ENCODE results near the gene ALOX12B.
"Not testable (repeated sequence)": the region's sequence is repeated elsewhere in the genome, so short reads cannot be mapped to it uniquely, and the experiment has no call there.

ALOX12B gene

DNA sequence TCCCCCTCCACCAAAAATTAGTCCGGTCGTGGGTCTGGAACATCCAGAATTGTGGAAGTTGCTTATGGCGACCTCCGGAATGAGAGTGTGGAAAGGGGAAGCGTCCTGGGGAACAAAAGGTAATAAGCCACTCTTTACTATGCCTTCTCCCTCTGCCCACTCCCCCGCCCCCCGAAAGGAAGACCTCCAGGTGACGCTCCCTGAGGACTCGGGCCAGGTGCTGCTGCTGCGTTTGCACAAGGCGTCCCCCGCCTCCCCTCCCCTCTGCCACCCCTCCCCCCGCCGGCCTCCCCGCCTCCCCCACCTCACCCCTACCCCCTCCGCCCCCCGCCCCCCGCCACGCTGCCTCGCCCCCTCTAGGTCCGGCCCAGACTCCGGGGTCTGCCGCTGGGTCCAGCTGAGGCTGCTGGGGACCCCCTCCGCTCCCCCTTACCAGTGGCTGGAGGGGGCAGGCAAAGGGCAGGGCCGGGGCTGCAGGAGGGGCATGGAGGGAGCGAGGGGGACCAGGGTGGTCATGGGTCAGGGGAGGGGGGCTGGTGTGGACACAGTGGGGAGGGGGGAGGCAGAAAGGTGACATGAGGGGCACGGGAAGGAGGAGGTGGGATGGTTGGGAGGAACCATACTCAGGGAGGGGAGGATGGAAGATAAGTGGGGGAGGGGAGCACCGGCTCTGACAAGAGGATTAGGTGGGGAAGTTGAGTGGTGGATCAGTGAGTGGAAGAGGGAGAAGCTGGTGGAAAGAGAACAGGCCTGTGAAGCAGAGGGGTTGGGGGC lies 23.6 kb downstream of the ALOX12B start:
- no peak for DNase-seq

DNA sequence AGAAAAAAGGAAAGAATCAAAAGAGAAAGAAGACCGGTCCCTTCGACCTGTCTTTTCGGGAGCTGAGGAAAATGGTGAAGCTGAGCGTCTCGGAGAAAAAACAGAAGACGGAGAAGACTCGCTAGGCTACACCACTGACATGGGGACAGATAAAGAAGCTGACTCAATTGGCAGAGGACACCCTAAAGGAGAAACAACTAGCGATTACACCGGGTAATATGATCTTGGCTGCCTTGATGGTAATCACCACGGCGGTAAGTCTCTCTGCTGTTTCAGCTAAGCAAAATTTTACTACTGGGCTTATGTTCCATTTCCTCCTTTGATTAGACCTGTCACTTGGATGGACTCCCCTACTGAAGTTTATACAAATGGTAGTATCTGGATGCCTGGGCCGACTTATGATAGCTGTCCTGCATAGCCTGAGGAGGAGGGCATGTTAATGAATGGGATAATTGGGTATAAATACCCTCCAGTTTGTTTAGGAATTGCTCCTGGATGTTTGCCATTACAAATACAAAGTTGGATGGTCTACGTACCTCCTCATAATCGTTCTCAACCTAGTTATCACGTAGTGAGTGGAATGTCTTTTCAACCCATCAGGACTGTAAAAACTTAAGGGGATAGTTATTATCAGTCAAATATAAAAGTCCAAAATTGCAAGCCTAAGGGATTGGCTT lies 24.6 kb downstream of the ALOX12B start:
- DNase-seq = no peak

DNA sequence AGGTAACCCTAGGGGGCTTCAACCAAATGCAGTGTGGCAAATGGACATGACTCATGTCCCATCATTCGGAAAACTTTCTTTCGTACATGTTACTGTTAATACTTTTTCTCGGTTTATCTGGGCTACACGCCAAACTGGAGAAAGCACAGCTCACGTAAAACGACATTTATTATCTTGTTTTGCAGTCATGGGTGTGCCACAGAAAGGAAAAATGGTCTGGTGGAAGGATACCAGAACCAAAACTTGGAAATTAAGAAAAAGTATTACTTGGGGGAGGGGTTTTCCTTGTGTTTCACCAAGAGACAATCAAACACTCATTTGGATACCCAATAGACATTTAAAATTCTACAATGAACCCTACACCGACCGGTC lies 25.1 kb downstream of the ALOX12B start:
- peak; percentile 18 for DNase-seq

GRCh38 chr17:8061851-8062250 lies 25.7 kb downstream of the ALOX12B start:
- DNase-seq = not testable (repeated sequence)

GRCh38 chr17:8060274-8060673 lies 27.2 kb downstream of the ALOX12B start:
- peak; percentile 74 for DNase-seq

- no peak for DNase-seq
These were observed 28.4 kb downstream of the ALOX12B start for GRCh38 chr17:8059131-8059530.

DNA sequence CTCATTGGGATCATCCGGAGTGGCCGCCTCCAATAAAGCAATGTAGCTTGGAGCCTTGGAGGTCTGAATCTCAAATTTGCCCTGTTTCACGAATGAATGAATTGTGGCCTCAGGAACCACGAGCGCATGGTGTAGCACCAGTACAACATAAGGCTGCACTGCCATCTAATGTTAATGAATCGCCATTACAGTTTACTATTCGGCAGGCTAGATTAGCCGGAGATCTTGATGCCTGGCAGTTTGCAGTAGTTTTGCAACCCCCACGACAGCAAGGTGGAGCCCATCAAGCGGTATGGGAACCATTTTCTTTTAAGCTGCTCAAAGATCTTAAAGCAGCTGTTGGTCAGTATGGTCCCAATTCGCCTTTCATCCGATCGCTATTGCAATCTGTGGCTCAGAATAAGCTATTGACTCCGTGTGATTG lies 29.8 kb downstream of the ALOX12B start:
- peak; percentile 80 for DNase-seq

DNA sequence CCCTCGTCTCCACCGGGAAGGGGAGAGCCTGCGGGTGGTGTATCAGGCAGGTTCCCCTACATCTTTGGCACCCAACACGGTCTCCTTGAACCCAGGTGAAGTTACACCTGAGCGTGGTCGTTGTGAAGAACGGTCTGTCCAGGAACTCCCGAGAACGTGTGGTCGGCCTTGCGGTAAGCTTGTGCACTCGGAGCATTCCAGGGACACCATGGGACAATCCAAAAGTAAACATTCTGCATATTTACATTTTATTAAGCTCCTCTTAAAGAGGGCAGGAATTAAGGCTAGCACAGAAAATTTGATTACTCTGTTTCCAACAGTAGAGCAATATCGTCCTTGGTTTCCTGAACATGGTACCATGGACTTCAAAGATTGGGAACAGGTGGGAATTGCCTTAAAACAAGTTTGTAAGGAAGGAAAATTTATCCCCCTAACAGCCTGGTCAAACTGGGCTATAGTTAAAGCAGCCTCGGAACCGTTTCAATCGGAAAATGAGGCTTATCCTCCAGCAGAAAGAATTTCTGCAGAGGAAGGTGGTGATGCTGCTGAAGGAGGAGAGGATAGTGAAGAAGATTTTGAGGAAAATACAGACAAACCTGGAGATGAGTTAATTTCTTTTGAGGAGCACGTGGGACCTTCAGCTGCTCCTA lies 30.4 kb downstream of the ALOX12B start:
- no peak for DNase-seq

DNA sequence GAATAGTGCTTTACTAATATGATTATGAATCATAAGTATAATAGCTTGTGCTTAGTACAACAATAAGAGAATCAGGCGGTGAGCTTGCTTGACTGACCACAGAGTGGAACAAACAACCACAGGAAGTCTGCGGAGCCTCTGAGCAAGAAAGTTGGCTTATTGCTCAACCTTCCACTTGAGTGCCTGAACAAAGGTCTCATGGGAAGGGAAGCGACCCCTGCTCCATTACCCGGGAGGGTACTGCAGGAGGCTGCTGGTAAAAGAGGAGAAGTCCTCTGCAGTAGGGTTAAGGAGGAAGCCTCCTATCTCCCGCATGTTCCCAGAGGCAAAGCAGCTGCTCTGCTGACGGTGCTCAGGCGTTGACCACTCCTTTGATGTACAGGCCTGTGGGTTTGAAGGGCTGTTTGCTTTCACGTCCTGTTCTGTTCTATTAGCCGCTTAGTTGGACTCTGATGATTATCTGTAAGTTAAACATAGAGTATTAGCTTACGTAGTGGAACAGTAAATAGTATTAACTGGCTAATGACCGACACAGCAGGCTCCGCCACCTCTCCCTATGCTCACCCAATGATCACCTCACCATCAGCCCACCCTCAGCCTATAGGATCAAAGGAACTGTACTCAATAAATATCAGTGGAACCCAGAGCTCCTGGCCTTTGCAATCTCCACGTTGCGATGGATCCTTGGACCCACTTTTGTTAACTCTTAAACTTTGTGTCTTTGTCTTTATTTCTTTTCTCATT lies 31.1 kb downstream of the ALOX12B start:
- DNase-seq = peak; percentile 54

DNA sequence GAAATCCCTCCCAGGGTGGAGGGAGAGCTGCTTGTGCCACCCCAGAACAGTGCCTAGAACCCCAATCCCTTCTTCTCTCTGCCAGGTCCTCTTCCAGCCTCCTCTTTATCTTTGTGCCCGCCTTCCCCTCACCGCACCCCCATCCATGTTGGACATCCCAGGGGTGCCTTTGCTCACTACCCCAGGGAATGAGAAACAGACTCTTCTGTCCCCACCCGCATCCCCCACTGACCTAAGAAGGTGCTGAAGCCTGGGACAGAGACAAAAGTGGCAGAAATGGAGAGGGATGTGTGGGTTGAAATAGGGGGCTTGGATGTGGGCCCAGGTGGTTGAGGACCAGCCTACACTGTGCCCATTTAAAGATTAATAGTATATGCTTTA lies 31.7 kb downstream of the ALOX12B start:
- DNase-seq = no peak

GRCh38 chr17:8053600-8053999 lies 33.9 kb downstream of the ALOX12B start:
- DNase-seq = no peak

DNA sequence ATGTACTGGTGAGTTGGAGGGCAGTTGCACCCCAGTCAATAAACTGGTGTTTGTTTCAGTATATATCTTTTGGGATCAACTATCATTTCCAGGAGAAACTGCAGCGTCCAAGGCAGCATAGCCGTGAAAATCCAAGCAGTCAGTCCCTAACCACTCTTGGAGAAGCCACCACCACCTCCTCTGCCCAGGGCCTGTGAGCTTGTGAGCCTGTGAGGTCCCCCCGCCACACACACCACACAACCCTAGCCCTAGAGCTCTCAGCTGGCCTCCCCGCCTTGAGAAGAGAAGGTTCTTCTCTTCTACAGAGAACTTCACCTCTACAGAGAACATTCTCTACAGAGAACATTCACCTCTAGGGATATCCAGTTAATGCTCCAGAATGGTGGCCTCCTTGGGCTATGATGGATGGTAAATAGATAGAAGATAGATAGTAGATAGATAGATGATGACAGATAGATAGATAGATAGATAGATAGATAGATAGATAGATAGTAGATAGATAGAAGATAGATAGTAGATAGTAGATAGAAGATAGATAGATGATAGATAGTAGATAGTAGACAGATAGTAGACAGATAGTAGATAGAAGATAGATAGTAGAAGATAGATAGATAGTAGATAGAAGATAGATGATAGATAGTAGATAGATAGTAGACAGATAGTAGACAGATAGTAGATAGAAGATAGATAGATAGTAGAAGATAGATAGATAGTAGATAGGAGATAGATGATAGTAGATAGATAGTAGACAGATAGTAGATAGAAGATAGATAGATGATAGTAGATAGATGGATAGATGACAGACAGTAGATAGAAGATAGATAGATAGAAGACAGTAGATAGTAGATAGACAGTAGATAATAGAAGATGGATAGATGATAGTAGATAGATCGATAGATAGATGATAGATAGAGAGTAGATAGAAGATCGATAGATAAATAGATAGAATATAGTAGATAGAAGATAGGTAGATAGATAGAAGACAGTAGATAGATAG lies 35.0 kb downstream of the ALOX12B start:
- no peak for DNase-seq

DNA sequence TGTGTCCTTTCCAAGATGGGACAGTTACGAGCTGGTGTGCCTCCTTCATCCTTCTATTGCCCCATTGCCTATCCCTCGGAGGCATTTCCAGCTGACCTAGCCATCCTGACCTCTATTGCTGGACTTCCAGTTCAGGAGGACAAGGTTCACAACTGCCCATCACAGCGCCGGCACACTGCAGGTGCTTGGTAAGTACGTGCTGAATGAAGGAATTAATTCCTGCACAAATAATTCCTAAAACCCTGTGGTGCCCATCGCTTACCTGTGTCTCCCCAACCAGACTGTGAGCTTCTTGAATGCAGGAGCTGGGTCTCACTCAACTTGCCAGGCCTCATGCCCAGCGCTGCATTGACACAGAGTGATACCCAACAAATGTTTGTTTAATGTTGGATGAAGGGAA lies 35.7 kb downstream of the ALOX12B start:
- DNase-seq = no peak

DNA sequence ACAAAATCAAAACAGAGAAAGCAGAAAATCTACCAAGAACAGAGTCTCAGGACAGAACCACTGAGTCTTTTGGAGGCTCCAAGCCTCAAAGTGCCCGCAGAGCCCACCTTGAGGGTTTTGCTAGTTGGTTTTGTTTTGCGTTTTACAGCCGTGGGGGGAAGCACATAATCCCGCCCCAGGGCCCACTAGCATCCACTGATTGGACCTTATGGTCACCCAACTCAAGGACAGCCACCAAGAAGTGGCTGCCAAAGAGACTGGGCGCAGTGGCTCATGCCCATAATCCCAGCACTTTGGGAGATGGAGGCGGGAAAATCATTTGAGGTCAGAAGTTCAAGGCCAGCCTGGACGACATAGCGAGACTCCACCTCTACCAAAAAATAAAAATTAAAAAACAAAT lies 38.8 kb downstream of the ALOX12B start:
- no peak for DNase-seq

DNA sequence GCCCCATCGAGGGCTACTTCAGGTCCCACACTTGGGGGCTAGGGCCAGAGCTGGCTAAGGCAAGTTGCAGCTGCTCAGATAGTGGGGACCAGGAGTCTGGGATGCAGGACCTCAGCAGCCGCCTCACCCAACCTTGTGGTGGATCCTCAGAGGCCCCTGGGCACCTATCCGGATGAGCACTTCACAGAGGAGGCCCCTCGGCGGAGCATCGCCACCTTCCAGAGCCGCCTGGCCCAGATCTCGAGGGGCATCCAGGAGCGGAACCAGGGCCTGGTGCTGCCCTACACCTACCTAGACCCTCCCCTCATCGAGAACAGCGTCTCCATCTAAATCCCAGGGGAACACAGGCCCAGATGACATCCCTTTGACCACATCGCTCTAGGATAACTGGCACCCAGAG lies 39.3 kb downstream of the ALOX12B start:
- no peak for DNase-seq

DNA sequence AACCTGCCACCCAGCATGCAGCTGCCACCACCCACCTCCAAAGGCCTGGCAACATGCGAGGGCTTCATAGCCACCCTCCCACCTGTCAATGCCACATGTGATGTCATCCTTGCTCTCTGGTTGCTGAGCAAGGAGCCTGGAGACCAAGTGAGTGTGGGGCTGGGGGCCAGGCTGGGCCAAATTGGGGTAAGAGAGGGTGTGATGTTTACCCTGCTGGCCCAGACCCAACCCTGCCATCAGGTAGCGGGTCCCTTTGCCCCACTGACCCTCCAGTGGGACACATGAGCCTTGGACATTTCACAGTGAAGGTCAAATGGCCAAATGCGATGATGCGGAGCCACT lies 39.8 kb downstream of the ALOX12B start:
- DNase-seq = no peak

GRCh38 chr17:8046929-8047768 lies 40.4 kb downstream of the ALOX12B start:
- no peak for DNase-seq

DNA sequence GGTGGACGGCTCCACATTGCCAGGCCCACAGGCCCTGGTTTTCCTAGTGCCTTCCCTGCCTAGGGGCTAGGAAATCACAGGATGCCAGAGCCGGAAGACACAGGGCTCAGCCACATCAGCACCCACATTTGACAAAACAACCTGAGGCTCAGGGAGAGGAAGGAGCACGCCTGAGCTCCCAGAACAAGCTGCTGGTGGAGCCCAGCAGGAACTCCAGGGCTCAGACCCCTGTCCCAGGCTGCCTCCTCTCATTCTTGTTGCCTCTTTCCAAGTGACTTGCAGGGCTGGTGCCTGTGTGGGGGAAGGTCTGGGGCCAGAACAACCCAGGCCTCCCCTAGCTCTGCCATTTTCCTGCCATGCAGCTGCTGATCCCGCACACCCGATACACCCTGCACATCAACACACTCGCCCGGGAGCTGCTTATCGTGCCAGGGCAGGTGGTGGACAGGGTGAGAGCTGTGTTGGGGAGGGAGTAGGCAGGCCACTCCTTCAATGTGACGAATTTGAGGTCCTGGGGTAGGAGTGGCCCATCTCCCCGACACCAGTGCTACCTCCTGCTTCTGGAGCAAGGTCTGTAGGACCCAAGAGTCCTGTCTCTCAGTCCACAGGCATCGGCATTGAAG lies 41.1 kb downstream of the ALOX12B start:
- DNase-seq = no peak

DNA sequence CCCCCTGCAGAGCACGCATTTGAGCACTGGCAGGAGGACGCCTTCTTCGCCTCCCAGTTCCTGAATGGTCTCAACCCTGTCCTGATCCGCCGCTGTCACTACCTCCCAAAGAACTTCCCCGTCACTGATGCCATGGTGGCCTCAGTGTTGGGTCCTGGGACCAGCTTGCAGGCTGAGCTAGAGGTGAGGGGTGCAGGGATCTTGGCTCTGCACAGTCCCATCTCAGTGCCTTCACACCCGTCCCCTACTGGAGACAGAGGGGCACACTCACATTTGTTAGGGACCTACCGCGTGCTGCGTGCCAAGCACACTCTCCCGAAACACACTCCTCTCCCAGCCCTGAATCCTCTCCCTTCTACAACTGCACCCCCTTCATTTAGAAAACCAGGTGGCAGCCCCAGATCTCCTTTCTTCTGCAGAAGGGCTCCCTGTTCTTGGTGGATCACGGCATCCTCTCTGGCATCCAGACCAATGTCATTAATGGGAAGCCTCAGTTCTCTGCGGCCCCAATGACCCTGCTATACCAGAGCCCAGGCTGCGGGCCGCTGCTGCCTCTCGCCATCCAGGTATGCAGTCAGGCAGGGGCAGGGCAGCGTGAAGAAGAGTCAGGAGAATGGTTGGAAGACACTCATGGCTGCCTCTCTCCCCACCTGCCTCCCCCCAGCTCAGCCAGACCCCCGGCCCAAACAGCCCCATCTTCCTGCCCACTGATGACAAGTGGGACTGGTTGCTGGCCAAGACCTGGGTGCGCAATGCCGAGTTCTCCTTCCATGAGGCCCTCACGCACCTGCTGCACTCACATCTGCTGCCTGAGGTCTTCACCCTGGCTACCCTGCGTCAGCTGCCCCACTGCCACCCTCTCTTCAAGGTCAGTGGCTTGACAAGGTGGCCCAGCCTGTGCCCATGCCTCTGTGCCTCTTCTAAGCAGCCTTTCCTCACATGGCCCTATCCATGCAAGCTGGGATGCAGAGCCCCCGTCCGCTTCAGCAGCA lies 42.4 kb downstream of the ALOX12B start:
- no peak for DNase-seq

DNA sequence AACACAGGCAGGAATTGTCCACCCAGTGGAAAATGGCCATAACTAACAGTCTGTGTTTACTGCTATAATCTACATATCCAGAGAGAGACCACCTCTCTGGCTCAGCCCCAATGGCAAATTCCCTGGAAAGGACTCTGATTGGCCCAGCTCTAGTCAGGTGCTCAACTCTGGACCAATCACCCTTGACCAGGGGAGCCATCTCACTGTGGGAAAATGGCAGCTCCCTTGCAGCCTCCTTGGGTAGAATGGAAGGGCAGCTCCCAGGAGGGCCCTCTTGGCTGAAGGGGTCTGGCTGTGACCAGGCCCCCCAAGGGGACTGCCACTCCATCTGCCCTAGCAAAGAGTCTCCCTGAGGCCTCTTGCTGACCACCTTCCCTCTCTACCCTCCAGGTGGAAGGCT lies 45.5 kb downstream of the ALOX12B start:
- DNase-seq = no peak

Data from EL (cell line).